HG02588 (cell line): Measurements from ENCODE around the gene KAZN.

Experiments used
- ATAC-seq: cut with Tn5 transposase; IDR thresholded peaks from one replicate; pipeline ENCODE4 v1.9.1; 2021; ENCODE audit warnings: mild to moderate bottlenecking, moderate library complexity; ENCODE audit not compliant: unreplicated experiment

Gene KAZN

GRCh38 chr1:14812189-14812588 is 213.7 kb downstream of the KAZN start:
- no peak for ATAC-seq

- no peak for ATAC-seq
Measured at GRCh38 chr1:14815175-14815877, 216.8 kb downstream of the KAZN start.

DNA sequence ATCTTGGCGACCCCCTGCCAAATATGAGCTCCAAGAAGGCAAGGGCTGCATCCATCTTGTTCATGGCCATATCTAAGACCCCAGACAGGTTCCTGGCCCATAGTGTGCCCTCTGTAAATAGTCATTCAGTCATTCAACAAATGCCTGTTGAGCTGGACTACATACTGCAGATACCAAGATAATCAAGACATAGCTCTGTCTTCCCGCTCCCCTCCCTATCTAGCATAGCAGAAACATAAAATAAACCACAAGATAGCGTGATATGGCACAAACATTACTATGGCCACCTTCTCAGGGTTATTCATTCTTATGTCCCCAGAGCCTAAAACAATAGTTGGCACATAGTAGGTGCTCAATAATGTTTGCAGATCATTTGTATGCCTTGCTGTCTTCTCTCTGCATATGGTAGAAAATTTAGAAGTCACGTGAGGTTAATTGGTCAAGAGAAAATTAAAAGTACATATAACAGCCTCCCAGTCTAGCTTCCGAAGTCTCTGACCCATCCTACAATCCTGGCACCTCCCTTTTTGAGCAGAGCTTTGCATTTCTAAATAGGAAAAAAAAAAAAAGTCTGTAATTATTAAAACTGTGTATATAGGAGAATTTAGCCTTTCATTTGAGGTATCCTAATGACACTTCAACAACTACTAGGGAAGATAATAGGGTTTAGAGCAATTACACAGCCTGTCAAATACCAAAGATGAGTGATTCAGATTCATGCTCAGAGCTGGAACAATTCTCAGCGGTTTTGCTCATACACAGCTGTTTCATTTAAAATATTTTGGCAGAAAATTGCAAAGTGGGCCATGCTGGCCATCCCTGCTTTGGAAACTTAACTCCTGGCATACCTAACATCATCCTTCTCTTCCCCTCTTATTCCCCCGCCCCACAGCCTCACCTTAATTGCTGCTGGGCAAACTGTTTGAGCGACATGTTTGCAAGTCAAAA is 219.0 kb downstream of the KAZN start:
- no peak for ATAC-seq

DNA sequence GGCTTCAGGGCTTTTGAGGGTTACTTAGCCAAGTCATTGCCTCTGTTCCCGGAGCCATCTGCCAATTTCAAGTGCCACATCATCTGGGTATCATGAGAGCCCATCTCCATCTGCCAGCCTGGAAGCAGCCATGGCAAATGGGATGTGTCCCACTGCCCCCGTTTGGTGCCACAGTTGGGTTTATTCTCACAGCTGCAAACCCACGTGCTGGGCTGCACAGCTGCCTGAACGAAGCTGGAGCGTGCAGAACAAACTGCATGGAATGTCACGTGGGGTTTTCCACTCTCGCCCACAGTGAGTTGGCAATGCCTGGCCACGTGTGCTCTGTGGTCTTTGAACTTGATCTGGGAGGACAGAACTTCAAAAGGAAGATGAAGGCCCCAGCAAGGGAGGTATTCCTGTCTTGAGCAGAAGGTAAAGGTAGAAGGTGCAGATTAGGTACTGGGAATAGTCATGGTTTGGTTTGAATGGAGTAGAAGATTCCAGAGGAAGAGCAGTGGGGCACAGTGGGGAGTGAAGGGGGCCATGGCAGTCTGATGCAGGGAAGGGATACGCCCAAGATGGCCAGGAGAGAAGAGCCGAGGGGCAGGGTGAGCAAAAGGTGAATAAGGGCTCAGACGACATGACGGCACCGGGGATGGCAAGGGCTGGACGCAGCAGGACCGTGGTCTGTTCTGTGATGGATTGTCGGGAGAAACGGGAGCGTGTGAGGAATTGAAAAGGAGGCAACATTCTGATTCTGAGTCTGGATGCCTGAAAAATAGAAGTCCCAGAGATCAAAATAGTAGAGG is 222.0 kb downstream of the KAZN start:
- ATAC-seq = no peak

DNA sequence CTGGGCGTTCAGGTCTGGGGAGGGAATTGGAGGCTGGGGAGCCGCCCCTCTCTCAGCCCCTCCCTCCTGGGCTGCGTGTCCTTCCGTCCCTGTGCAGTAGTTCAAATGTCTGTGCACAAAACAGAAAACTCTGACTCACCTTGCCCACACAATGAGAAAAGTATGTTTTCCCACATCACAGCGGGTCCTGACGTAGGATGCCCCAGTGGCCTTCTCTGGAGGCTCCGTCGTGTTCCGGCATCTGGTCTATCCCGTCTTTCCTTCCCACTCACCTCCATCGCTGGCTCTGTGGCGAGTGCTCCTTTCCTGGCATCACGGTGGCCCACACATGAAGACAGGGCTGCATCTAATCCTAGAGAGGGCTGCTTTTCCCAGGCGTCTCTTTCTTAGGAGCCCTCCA is 224.0 kb downstream of the KAZN start:
- no peak for ATAC-seq

GRCh38 chr1:14822996-14823395 is 224.5 kb downstream of the KAZN start:
- ATAC-seq = no peak

DNA sequence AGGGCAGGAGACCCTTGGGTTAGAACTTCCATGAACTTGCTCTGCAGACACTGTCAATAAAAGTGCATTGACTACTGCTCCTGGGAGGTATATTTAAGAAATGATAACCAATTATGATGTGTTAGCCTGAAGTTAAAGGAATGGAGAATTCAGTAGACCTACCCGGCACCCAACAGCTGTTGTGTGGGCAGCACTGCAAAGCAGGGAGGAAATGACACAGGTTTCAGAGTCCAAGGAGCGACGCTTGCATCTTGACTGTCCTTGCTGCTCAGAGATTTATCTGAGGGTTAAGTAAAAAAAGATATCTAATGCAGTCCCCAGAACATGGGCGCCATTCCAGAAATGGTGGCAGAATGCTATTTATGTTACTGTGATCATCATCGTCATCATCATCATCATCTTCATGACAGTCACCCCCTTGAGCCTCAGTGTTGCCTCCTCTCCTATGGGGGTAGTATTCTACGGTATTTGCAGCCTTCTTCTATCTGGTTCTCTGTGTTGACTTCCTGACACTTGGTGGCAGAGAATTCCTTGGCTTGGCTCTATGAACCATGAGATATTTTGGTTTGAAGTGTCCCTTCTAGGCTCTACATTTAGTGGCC is 225.9 kb downstream of the KAZN start:
- no peak for ATAC-seq

GRCh38 chr1:14825396-14825795 is 226.9 kb downstream of the KAZN start:
- ATAC-seq = no peak

GRCh38 chr1:14826172-14826636 is 227.7 kb downstream of the KAZN start:
- no peak for ATAC-seq

- ATAC-seq = no peak
Measured at GRCh38 chr1:14826731-14827326, 228.3 kb downstream of the KAZN start.

DNA sequence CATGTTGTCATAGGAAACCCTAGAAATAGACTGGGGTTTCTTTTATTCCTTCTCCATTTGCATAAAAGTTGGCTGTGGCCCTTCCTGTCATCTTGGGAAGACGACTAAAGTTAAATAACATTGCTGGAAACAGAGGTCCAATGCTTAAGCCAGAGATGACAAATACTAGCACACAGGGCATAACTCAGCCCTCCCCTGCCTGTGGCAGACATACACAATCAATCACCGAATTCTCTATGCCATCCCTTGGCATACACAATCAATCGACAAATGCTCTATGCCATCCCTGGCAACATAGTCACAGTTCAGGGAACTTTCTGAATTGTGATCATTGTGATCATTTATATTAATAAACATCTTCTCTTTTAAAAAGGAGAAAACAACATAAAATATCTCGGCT is 229.4 kb downstream of the KAZN start:
- ATAC-seq = no peak

DNA sequence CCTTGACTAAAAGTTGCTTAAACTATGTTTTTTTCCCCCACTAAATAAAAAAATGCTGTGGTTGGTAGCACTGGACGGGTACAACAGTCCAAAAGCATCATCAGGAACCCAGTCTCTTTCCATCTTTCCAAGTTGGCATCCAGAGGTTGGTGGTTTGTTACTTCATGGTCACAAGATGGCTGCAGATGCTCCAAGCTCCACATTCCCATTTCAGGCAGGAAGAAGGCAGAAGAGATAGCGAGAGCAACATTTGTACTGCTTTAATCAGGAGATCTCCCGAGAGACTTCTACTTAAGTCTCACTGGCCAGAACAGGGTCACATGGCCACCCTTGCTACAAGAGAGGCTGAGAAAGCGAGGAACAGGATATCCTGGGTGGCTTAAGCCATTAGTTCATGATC is 230.2 kb downstream of the KAZN start:
- ATAC-seq = no peak

- no peak for ATAC-seq
Measured at GRCh38 chr1:14835725-14836124, 237.2 kb downstream of the KAZN start.

DNA sequence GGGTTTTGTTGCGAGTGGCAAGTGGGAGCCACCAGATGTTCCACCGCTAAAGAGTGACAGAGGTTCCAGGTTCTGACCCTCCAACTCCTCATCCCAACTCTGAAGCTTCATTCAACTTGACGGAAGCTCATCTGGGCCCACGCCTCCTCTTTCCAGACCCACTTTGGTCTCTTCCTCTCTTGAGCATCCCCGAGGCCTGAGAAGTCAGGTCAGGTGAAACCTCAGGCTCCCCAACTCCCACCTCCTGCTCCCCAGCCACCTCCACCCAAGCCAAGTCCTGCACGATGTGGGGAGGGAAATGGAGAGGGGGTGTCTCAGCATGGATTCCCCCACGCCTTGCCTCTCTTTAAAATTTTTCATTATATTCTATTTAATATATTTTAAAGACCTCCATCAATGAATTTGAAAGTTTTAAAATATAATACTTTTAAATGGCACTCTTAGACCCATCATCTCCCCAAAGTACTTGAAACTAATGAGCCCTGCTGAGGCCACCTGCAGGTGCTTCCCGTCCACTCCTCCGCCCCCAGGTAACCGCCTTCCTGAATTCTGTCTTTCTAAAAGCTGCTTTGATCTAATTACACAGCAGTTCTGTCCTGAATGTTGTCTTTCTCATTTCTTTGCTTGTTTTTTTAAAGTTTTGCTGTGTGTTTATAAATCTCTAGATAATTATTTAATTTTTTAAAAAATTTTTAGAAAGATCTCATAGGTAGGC is 238.1 kb downstream of the KAZN start:
- no peak for ATAC-seq

- no peak for ATAC-seq
Measured at GRCh38 chr1:14840374-14840773, 241.9 kb downstream of the KAZN start.

DNA sequence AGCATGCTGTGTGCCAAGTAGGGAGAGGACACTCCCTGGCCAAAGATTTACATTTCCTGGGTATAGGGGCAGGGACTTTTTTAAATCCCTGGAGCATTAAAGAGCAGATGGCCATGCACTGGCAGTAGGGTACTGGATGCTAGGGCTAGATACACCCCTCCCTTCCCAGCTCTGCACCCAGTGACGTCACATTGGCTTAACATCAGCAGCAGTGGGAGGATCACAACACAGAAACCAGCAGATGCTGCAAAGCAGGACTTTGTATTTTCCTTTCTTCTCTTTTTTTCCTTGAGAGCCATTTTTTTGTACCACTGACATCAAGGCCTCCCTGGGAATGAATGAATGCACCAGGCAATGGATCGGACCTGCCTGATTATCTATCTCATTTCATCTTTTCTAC is 243.0 kb downstream of the KAZN start:
- no peak for ATAC-seq

DNA sequence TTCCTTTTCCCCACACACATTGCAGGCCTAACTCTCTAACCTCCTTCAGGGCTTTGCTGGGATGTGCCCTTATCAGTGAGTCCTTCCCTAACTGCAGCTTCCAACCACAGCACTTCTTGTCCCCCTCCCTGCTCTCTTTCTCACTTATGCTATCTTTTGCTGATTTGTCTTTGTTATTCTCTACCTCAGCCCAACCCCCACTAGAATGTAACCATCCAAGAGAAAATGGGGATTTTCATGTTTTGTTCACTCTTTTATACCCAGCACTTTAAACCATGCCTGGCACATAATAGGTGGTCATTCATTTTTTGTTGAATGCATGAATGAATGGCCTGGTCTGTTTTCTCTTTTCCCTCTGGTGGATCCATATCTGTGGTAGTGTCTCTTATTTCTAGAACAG is 243.5 kb downstream of the KAZN start:
- no peak for ATAC-seq

DNA sequence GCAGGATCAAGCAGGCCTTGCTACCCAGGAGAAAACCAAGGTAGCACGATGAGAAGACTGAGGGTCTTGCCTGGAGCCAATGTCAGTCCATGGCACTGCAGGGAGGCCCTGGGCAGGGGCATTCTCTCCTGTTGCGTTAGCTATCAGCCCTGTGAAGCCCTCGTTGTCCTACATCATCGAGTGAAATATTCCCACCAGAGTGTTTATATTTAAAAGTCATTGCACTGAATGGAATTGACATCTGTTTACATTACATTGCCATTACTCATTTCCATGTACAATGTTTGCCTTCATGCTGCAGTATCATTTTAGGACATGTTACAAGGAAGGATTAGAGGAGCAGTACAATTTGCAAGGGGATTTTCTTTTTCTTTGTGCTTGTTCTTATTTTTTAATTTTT is 243.9 kb downstream of the KAZN start:
- no peak for ATAC-seq

GRCh38 chr1:14842891-14843290 is 244.4 kb downstream of the KAZN start:
- ATAC-seq = no peak

- no peak for ATAC-seq
Measured at GRCh38 chr1:14843525-14843924, 245.0 kb downstream of the KAZN start.
